Measurements from ENCODE around the gene PXK. TPM values are rescaled to one million over a fixed set of nuclear protein-coding genes. Genes with fewer than 3 reads are reported as not detected.

Gene PXK
- total RNA-seq, 2 donors from 2014 or later: 63.8 to 67.8 TPM

DNA sequence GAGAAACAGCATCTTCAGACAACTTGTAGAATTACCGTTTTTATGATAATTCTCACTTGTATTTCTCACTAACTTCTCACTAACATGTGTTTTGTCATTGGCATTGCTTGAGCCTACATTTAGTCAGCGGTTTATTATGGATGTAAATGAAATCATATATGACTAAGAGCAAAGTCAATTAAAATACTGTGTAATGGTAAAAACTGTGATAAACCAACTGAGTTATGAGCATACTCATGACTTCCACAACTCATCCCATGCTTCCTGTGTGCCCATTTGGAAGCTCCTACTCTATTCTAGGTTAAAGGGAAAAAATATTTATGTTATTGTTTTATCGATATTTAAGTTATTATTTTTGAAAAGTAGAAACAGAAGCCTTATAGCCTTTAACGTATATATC lies 12.8 kb downstream of the PXK start:
- Mint-ChIP-seq H3K27me3 (no peaks in the 10 kb centered on the region), H3K4me1 (ENCODE audit: low read depth in 2 of 2) (peaks cover 47% of the 10 kb centered on the region in 2 donors), H3K27ac (peak overlapping the region in 1 of 2 donors; percentile 23), H3K4me3 (no peak overlapping the region), H3K36me3 (peaks cover 5% of the 10 kb centered on the region), H3K9me3 (no peaks in the 10 kb centered on the region)
- no peak for ATAC-seq
- DNase-seq (ENCODE audit: low spot score): no peak

DNA sequence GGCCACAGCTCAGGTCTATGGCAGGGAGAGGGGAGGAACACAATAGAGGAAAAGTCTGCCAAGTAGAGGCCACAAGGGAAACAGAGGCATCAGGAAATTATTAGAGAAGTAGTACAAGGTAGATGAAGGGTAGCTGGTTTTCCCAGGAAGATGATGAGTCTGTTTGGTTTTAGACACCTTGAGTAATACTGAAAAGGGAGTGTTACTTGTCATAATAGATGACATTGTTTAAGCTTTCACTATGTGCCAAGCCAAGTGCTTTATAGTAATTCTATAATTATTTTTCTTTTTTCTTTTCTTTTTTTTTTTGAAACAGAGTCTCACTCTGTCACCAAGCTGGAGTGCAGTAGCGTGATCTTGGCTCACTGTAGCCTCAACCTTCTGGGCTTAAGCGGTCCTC lies 13.7 kb downstream of the PXK start:
- peak in 1 of 2 donors; percentile 55 for ATAC-seq

GRCh38 chr3:58347984-58348383 lies 15.3 kb downstream of the PXK start:
- DNase-seq (ENCODE audit: low spot score) (no peak), ATAC-seq (no peak)
- no peak overlapping the region for H3K4me3 Mint-ChIP-seq
- no peaks in the 10 kb centered on the region for H3K27me3 Mint-ChIP-seq
- peaks cover 5% of the 10 kb centered on the region for H3K36me3 Mint-ChIP-seq
- H3K4me1 Mint-ChIP-seq (ENCODE audit: low read depth in 2 of 2): peaks cover 62 to 63% of the 10 kb centered on the region in 2 donors
- no peaks in the 10 kb centered on the region for H3K9me3 Mint-ChIP-seq
- H3K27ac Mint-ChIP-seq: peak overlapping the region in 1 of 2 donors; percentile 68

More for the DNA sequence above, 13.7 kb downstream of the PXK start:
- Mint-ChIP-seq H3K27me3 (no peaks in the 10 kb centered on the region), H3K4me3 (peak overlapping the region; percentile 55), H3K4me1 (ENCODE audit: low read depth in 2 of 2) (peaks cover 48 to 49% of the 10 kb centered on the region in 2 donors), H3K36me3 (peaks cover 5% of the 10 kb centered on the region), H3K9me3 (no peaks in the 10 kb centered on the region), H3K27ac (peak overlapping the region; percentile 23 to 45)
- no peak for DNase-seq (ENCODE audit: low spot score)

GRCh38 chr3:58349792-58350626 lies 17.3 kb downstream of the PXK start:
- H3K27me3 Mint-ChIP-seq: no peaks in the 10 kb centered on the region
- H3K4me3 Mint-ChIP-seq: peak overlapping the region; percentile 85
- H3K36me3 Mint-ChIP-seq: no peaks in the 10 kb centered on the region
- DNase-seq (ENCODE audit: low spot score) (peak; percentile 69), ATAC-seq (peak; percentile 86 to 90)
- H3K27ac Mint-ChIP-seq: peak overlapping the region; percentile 93 to 94
- H3K4me1 Mint-ChIP-seq (ENCODE audit: low read depth in 2 of 2): peaks cover 60 to 66% of the 10 kb centered on the region in 2 donors
- H3K9me3 Mint-ChIP-seq: no peaks in the 10 kb centered on the region

DNA sequence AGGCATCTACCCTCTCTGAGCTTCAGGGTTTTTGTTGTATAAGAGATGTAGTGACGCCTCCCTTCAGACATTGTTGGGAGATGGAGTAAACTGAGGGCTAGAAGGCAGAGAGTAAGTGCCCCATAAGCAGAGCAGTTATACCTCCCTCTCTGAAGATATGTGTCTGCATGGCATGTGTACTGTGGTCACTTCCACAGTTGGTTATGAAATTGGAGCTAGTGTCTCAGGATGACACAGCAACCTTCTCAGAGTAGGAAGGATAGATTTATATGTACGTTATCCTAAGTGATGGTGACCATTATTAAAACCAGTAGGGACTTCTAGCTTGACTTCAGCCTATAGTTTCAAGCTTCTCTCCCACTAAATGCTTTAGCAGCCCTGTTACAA lies 17.9 kb downstream of the PXK start:
- DNase-seq (ENCODE audit: low spot score): no peak
- no peaks in the 10 kb centered on the region for H3K9me3 Mint-ChIP-seq
- peak; percentile 63 to 64 for ATAC-seq
- peaks cover 60 to 65% of the 10 kb centered on the region in 2 donors for H3K4me1 Mint-ChIP-seq (ENCODE audit: low read depth in 2 of 2)
- no peaks in the 10 kb centered on the region for H3K27me3 Mint-ChIP-seq
- H3K27ac Mint-ChIP-seq: peak overlapping the region; percentile 93 to 94
- no peaks in the 10 kb centered on the region for H3K36me3 Mint-ChIP-seq
- peak overlapping the region; percentile 85 for H3K4me3 Mint-ChIP-seq

DNA sequence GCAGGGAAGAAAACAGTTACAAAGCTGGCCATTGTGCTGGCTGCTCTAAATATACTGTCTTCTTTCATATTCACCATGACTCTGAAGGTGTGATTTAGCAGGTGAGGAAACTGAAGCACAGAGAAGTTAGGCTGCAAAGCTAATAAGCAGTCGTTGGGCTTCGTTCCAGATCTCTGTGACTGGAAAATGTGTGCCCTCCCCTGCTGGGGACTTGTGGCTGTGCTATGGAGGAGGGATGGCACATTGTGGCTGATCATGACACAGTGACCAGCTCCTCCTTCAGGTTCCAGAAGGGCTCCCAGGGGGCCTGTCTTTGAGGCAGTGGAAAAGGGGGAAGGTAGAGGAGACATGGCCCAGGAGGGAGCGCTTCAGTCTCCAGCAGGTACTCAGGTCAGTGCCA lies 19.2 kb downstream of the PXK start:
- Mint-ChIP-seq H3K27ac (peak overlapping the region; percentile 93 to 94), H3K4me3 (peak overlapping the region; percentile 63), H3K36me3 (no peaks in the 10 kb centered on the region), H3K9me3 (no peaks in the 10 kb centered on the region), H3K4me1 (ENCODE audit: low read depth in 2 of 2) (peaks cover 53 to 56% of the 10 kb centered on the region in 2 donors), H3K27me3 (no peaks in the 10 kb centered on the region)
- no peak for DNase-seq (ENCODE audit: low spot score)
- no peak for ATAC-seq

GRCh38 chr3:58352626-58353025 lies 19.9 kb downstream of the PXK start:
- H3K27me3 Mint-ChIP-seq: no peaks in the 10 kb centered on the region
- ATAC-seq (no peak), DNase-seq (ENCODE audit: low spot score) (no peak)
- H3K36me3 Mint-ChIP-seq: no peaks in the 10 kb centered on the region
- no peaks in the 10 kb centered on the region for H3K9me3 Mint-ChIP-seq
- H3K4me1 Mint-ChIP-seq (ENCODE audit: low read depth in 2 of 2): peaks cover 53 to 56% of the 10 kb centered on the region in 2 donors
- H3K27ac Mint-ChIP-seq: peak overlapping the region; percentile 93 to 94
- peak overlapping the region; percentile 63 for H3K4me3 Mint-ChIP-seq

GRCh38 chr3:58353722-58354553 lies 21.2 kb downstream of the PXK start:
- no peaks in the 10 kb centered on the region for H3K36me3 Mint-ChIP-seq
- DNase-seq (ENCODE audit: low spot score): peak; percentile 72
- H3K4me3 Mint-ChIP-seq: peak overlapping the region; percentile 71
- peak; percentile 72 to 77 for ATAC-seq
- no peaks in the 10 kb centered on the region for H3K9me3 Mint-ChIP-seq
- no peaks in the 10 kb centered on the region for H3K27me3 Mint-ChIP-seq
- peaks cover 58 to 61% of the 10 kb centered on the region in 2 donors for H3K4me1 Mint-ChIP-seq (ENCODE audit: low read depth in 2 of 2)
- peak overlapping the region; percentile 78 to 94 for H3K27ac Mint-ChIP-seq

- DNase-seq (ENCODE audit: low spot score) (no peak), ATAC-seq (no peak)
- H3K4me1 Mint-ChIP-seq (ENCODE audit: low read depth in 2 of 2): peaks cover 50 to 52% of the 10 kb centered on the region in 2 donors
- no peaks in the 10 kb centered on the region for H3K36me3 Mint-ChIP-seq
- peak overlapping the region; percentile 6 for H3K4me3 Mint-ChIP-seq
- H3K9me3 Mint-ChIP-seq: no peaks in the 10 kb centered on the region
- peak overlapping the region in 1 of 2 donors; percentile 78 for H3K27ac Mint-ChIP-seq
- H3K27me3 Mint-ChIP-seq: no peaks in the 10 kb centered on the region
These were observed 22.5 kb downstream of the PXK start for GRCh38 chr3:58355179-58355578.

GRCh38 chr3:58356054-58356453 lies 23.4 kb downstream of the PXK start:
- Mint-ChIP-seq H3K4me1 (ENCODE audit: low read depth in 2 of 2) (peaks cover 41 to 44% of the 10 kb centered on the region in 2 donors), H3K36me3 (no peaks in the 10 kb centered on the region), H3K27ac (peak overlapping the region in 1 of 2 donors; percentile 77), H3K4me3 (no peak overlapping the region), H3K9me3 (no peaks in the 10 kb centered on the region), H3K27me3 (no peaks in the 10 kb centered on the region)
- ATAC-seq: no peak
- DNase-seq (ENCODE audit: low spot score): no peak

DNA sequence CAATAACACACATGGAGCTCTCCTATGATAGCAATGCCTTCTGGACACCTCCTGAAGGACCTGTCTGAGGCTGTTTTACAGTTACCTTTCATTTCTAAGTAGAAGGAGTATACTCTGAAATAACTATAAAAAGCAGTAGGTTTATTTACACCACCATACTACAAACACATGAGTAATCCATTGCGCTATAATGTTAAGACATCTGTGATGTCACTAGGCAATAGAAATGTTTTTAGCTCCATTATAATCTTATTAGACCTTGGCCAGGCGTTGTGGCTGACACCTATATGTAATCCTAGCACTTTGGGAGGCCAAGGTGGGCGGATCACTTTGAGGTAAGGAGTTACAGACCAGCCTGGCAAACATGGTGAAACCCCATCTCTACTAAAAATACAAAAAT lies 24.7 kb downstream of the PXK start:
- peak overlapping the region; percentile 49 to 77 for H3K27ac Mint-ChIP-seq
- DNase-seq (ENCODE audit: low spot score): no peak
- no peaks in the 10 kb centered on the region for H3K36me3 Mint-ChIP-seq

DNA sequence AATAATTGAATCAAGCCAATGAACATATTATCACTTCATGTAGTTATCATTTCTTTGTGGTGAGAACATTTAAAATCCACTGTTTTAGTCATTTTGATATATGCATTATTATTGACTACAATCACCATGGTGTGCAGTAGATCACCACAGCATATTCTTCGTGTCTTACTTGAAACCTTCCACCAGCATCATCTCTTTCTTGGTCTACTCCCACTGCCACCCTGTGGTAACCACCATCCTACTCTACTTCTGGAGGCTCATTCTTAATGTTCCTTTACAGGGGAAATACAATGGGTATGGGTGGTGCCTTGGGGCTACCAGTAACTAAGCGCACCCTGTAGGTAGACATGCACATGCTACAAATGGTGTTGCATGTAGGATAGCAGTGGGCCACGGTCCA lies 25.4 kb downstream of the PXK start:
- Mint-ChIP-seq H3K27ac (peak overlapping the region in 1 of 2 donors; percentile 77), H3K9me3 (no peaks in the 10 kb centered on the region), H3K4me1 (ENCODE audit: low read depth in 2 of 2) (peaks cover 29 to 32% of the 10 kb centered on the region in 2 donors), H3K36me3 (no peaks in the 10 kb centered on the region), H3K4me3 (no peak overlapping the region), H3K27me3 (no peaks in the 10 kb centered on the region)
- DNase-seq (ENCODE audit: low spot score): no peak
- ATAC-seq: no peak

More for the DNA sequence above, 24.7 kb downstream of the PXK start:
- H3K4me3 Mint-ChIP-seq: peak overlapping the region; percentile 5
- peak; percentile 37 to 57 for ATAC-seq
- H3K27me3 Mint-ChIP-seq: no peaks in the 10 kb centered on the region
- no peaks in the 10 kb centered on the region for H3K9me3 Mint-ChIP-seq
- H3K4me1 Mint-ChIP-seq (ENCODE audit: low read depth in 2 of 2): peaks cover 32 to 36% of the 10 kb centered on the region in 2 donors

- no peaks in the 10 kb centered on the region for H3K27me3 Mint-ChIP-seq
- no peaks in the 10 kb centered on the region for H3K9me3 Mint-ChIP-seq
- ATAC-seq (no peak), DNase-seq (ENCODE audit: low spot score) (no peak)
- H3K4me1 Mint-ChIP-seq (ENCODE audit: low read depth in 2 of 2): peaks cover 27 to 33% of the 10 kb centered on the region in 2 donors
- H3K36me3 Mint-ChIP-seq: no peaks in the 10 kb centered on the region
- no peak overlapping the region for H3K4me3 Mint-ChIP-seq
- H3K27ac Mint-ChIP-seq: peak overlapping the region in 1 of 2 donors; percentile 77
These were observed 26.1 kb downstream of the PXK start for GRCh38 chr3:58358808-58359207.

DNA sequence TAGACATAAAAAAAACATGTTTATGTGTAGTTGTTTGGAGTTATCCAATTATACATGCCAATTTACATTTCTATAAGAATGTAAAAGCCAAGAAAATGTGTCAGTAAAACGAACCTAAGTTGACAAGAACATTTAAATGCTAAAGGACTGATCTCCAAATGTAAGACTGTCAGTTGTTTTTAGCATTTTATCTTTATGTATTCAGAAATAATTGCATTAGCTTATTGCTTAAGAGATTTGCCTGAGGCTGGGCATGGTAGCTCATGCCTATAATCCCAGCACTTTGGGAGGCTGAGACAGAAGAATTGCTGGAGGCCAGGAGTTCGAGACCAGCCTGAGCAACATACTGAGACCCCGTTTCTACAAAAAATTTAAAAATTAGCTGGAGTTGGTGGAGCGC lies 26.9 kb downstream of the PXK start:
- no peak overlapping the region for H3K4me3 Mint-ChIP-seq
- H3K27me3 Mint-ChIP-seq: no peaks in the 10 kb centered on the region
- no peaks in the 10 kb centered on the region for H3K36me3 Mint-ChIP-seq
- no peak overlapping the region for H3K27ac Mint-ChIP-seq
- ATAC-seq: no peak
- peaks cover 24 to 32% of the 10 kb centered on the region in 2 donors for H3K4me1 Mint-ChIP-seq (ENCODE audit: low read depth in 2 of 2)
- no peaks in the 10 kb centered on the region for H3K9me3 Mint-ChIP-seq
- DNase-seq (ENCODE audit: low spot score): no peak

Measured in natural killer cell treated with Interleukin-12 subunit alpha and Interleukin-12 subunit beta and Interleukin-15 and Interleukin-18, amount 100 ng/mL, for 72 hours (primary cell).